HG03520 (cell line): ENCODE data around the gene SPIN2A.
"Not testable (repeated sequence)": the region's sequence is repeated elsewhere in the genome, so short reads cannot be mapped to it uniquely, and the experiment has no call there.

Experiments
- ATAC-seq: cut with Tn5 transposase; IDR thresholded peaks from one replicate; pipeline ENCODE4 v1.9.1; 2021; ENCODE audit warnings: mild to moderate bottlenecking, moderate library complexity; ENCODE audit not compliant: unreplicated experiment

The SPIN2A gene

GRCh38 chrX:57103489-57103888, 33.7 kb downstream of the SPIN2A start:
- no peak for ATAC-seq

- ATAC-seq = not testable (repeated sequence)
Observed at GRCh38 chrX:57102918-57103317, 34.3 kb downstream of the SPIN2A start.
